Cardiac muscle cell (in vitro differentiated cells and primary cell): ENCODE data around the gene ERP27. TPM values are rescaled to one million over a fixed set of nuclear protein-coding genes. Genes with fewer than 3 reads are reported as not detected.

Experiments
- DNase-seq, 2 donors: peaks; one replicate each; pipeline versions ENCODE4 v3.0.0 to v3.0.0-alpha.2; 2010 to 2017; ENCODE audit warnings: low read depth in 1 of 2, low spot score in 1 of 2
- H3K27ac ChIP-seq: fragments of 200-600 bp; sonication (generic); 2 replicates; pipeline ENCODE4 v1.5.1; 2016
- H3K27me3 ChIP-seq: fragments of 200-600 bp; sonication (generic); 2 replicates; pipeline ENCODE4 v1.6.0; 2016; ENCODE audit warnings: control low read depth
- H3K36me3 ChIP-seq: fragments of 200-600 bp; sonication (generic); 2 replicates; pipeline ENCODE4 v1.5.1; 2016; ENCODE audit warnings: control low read depth
- H3K4me1 ChIP-seq: fragments of 200-600 bp; sonication (generic); 2 replicates; pipeline ENCODE4 v1.8.1; 2017; ENCODE audit warnings: low read depth, mild to moderate bottlenecking, mixed run types
- H3K4me3 ChIP-seq: fragments of 200-600 bp; sonication (generic); 2 replicates; pipeline ENCODE4 v1.5.1; 2016; ENCODE audit warnings: mild to moderate bottlenecking
- H3K9me3 ChIP-seq: fragments of 200-600 bp; sonication (generic); 2 replicates; pipeline ENCODE4 v1.5.1; 2017; ENCODE audit warnings: low read depth, mild to moderate bottlenecking, control low read depth
- polyA plus RNA-seq: library from polyadenylated mRNA; unstranded; fragments of >200 nt; fragmentation: Nextera tagmentation; extraction: Ambion mirVana; gene quantifications from 2 replicates; pipeline ENCODE4 v1.2.1, GENCODE V29; 2016
- total RNA-seq: library from RNA; depleted of rRNA; stranded (reverse); fragments of >200 nt; gene quantifications from 2 replicates; pipeline ENCODE4 v1.2.3, GENCODE V29; 2016
- TF ChIP-seq, protein P1 (sequence below): IDR thresholded peaks from 2 replicates; pipeline ENCODE4 v1.5.1; 2012; ENCODE audit warnings: low read depth, mild to moderate bottlenecking, low read length

Gene ERP27
- total and polyA plus RNA-seq, 2 experiments from 2014 or later = not detected

DNA sequence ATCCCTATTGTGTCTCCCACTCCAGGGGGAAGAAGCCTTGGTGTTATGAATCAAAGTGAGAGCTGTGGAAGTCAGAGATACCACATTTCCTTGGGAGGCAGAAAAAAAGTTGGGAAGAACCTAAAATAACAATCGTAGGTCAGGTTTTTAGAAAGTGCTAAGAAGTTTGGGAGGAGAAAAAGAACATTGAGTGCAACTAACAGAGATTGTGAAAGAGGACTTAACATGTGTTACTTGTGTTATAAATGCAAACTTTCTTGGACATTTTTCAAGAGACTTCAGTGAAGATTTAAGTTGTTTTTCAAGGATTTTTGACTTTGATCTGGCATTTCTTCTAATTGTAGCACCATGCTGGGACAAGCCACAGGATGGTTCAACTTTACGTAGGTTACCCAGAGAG, 7.8 kb upstream of the ERP27 start:
- Histone ChIP-seq H3K27ac (no peak overlapping the region), H3K4me1 (peaks cover 26% of the 10 kb centered on the region), H3K9me3 (no peaks in the 10 kb centered on the region), H3K4me3 (no peak overlapping the region), H3K27me3 (no peaks in the 10 kb centered on the region), H3K36me3 (no peaks in the 10 kb centered on the region)
- peak in 1 of 2 donors; percentile 53 for DNase-seq
- TF ChIP-seq, protein P1, sequence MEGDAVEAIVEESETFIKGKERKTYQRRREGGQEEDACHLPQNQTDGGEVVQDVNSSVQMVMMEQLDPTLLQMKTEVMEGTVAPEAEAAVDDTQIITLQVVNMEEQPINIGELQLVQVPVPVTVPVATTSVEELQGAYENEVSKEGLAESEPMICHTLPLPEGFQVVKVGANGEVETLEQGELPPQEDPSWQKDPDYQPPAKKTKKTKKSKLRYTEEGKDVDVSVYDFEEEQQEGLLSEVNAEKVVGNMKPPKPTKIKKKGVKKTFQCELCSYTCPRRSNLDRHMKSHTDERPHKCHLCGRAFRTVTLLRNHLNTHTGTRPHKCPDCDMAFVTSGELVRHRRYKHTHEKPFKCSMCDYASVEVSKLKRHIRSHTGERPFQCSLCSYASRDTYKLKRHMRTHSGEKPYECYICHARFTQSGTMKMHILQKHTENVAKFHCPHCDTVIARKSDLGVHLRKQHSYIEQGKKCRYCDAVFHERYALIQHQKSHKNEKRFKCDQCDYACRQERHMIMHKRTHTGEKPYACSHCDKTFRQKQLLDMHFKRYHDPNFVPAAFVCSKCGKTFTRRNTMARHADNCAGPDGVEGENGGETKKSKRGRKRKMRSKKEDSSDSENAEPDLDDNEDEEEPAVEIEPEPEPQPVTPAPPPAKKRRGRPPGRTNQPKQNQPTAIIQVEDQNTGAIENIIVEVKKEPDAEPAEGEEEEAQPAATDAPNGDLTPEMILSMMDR = no peak

DNA sequence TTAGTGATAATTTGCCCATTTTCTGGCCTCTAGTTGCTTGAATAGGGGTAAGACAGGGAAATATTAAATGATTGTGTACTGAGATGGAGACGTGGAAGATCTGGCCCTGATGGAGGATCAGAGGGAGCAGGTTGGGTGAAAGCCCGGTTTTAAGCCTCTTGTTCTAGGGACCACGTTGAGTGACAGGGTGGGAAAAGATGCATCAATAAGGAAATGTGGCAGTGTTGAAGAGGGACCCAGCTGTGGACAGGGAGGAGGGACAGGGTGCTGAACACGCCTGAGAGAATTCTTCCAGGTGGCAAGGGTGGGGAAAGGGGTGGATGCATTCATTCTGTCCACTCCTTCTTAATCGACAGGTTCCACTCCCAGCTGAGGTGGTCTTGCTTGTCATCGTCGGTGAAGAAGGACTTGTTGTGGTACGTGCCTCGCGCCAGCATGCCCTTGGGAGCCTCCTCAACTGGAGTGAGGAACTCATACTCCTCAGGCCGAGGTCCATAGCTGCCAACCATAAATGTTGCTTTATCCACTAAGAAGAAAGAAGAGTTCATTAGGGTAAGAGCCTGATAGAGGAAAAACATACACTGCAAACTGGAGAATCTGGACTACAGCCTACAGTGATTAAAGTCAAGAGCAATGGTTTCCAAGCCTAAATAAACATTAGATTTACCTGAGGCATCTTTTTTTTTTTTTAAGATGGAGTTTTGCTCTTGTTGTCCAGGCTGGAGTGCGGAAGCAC, 4.0 kb upstream of the ERP27 start:
- Histone ChIP-seq H3K9me3 (no peaks in the 10 kb centered on the region), H3K27ac (no peak overlapping the region), H3K4me3 (no peak overlapping the region), H3K4me1 (no peaks in the 10 kb centered on the region), H3K27me3 (no peaks in the 10 kb centered on the region), H3K36me3 (no peaks in the 10 kb centered on the region)
- no peak for DNase-seq
- TF ChIP-seq, protein P1 = no peak

DNA sequence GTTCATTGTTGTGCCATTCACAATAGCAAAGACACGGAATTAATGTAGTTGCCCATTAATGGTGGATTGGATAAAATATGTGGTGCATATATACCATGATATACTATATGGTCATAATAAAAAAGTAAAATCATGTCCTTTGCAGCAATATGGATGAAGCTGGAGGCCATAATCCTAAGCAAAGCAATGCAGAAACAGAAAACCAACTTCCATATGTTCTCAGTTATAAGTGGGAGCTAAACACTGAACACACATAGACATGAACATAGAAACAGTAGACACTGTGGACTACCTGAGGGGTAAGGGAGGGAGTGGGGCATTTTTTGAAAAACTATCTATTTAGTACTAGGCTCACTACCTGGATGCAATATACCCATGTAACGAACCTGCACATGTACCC, 3.0 kb upstream of the ERP27 start:
- DNase-seq = no peak
- no peaks in the 10 kb centered on the region for H3K9me3 ChIP-seq
- H3K27me3 ChIP-seq = no peaks in the 10 kb centered on the region
- H3K4me3 ChIP-seq = no peak overlapping the region
- no peaks in the 10 kb centered on the region for H3K4me1 ChIP-seq
- no peak overlapping the region for H3K27ac ChIP-seq
- TF ChIP-seq, protein P1 = no peak
- no peaks in the 10 kb centered on the region for H3K36me3 ChIP-seq

DNA sequence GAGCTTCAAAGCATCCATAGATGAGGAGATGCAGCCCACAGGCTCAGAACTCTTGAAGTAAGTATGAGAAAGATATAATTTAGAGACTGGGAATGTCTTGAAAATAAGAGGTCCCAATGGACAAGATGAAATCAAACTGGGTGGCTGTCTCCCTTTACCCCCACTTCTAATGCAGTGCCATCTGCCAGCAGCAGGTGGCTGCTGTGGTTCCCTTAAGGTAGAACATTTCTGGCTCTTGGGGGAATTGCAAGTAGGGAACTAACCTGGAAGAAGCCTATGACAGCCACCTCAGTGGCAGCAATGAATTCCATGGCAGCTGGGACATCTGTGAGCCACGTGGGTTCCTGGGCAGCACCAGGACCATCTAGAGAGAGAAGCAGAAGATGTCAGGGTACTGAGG, 648 bp downstream of the ERP27 start:
- no peak for DNase-seq
- H3K4me1 ChIP-seq = no peaks in the 10 kb centered on the region
- no peak overlapping the region for H3K4me3 ChIP-seq
- no peaks in the 10 kb centered on the region for H3K36me3 ChIP-seq
- H3K27ac ChIP-seq = no peak overlapping the region
- no peaks in the 10 kb centered on the region for H3K27me3 ChIP-seq
- no peaks in the 10 kb centered on the region for H3K9me3 ChIP-seq
- TF ChIP-seq, protein P1 = no peak

DNA sequence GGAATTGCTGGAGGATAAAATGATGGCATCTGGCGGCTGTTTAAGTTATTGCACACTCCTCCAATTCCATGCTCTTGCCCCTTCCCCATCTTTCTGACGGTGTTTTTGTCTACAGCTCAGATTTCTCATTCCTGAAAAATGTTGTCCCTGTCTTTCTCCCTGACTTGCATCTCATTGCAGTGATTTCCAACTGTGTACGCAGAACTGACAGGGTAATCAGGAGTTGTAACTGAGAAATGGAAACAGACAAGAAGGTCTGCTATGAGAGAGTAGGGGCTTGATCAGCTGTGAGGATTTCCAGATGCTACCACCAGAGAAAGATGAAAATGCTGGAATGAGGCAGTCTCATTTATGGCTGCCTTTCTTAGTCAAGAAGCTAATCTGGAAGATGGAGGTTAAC, 1.3 kb downstream of the ERP27 start:
- TF ChIP-seq, protein P1 = peak; percentile 33
- DNase-seq = peak in 1 of 2 donors; percentile 42
- Histone ChIP-seq H3K27ac (no peak overlapping the region), H3K9me3 (no peaks in the 10 kb centered on the region), H3K27me3 (no peaks in the 10 kb centered on the region), H3K4me1 (no peaks in the 10 kb centered on the region), H3K4me3 (no peak overlapping the region), H3K36me3 (no peaks in the 10 kb centered on the region)
